Activated CD4-positive, alpha-beta memory T cell treated with anti-CD3 and anti-CD28 coated beads for 36 hours (primary cell): ENCODE measurements around the gene FBN1. TPM values are rescaled to one million over a fixed set of nuclear protein-coding genes. Genes with fewer than 3 reads are reported as not detected.

Experiments used
- CTCF ChIA-PET: fragments of 350-600 bp; sonication (Branson Sonifier 250); formaldehyde crosslinking; loops from one replicate; lab custom pipeline; 2021; ENCODE audit warnings: antibody characterized with exemption, inconsistent platforms; lab: Charles Lee
- POLR2A ChIA-PET: fragments of 350-600 bp; sonication (Branson Sonifier 250); formaldehyde crosslinking; loops from one replicate; lab custom pipeline; 2021; ENCODE audit warnings: antibody characterized with exemption; lab: Charles Lee
- DNase-seq: peaks from one replicate; pipeline ENCODE4 v3.0.0-alpha.2; 2020
- H3K27ac Mint-ChIP-seq: one replicate; pipeline ENCODE4 v1.8.0; 2021; ENCODE audit warnings: mixed read lengths
- H3K27me3 Mint-ChIP-seq: one replicate; pipeline ENCODE4 v1.8.0; 2021; ENCODE audit warnings: mixed read lengths
- H3K36me3 Mint-ChIP-seq: one replicate; pipeline ENCODE4 v1.8.0; 2021; ENCODE audit warnings: mixed read lengths
- H3K4me1 Mint-ChIP-seq: one replicate; pipeline ENCODE4 v1.8.0; 2021; ENCODE audit warnings: low read depth, mixed read lengths
- H3K4me3 Mint-ChIP-seq: one replicate; pipeline ENCODE4 v1.8.0; 2021; ENCODE audit warnings: mild to moderate bottlenecking, mixed read lengths
- H3K9me3 Mint-ChIP-seq: one replicate; pipeline ENCODE4 v1.8.0; 2021; ENCODE audit warnings: mixed read lengths
- intact Hi-C: fragments of 100-400 bp; cut with micrococcal nuclease; formaldehyde crosslinking; loops from one replicate; pipeline ENCODE4 v1.15.1; 2023
- total RNA-seq, 2 experiments: library from RNA; stranded (reverse); gene quantifications; one replicate each; pipeline ENCODE4 v1.2.3, GENCODE V29; 2021

Gene FBN1
- total RNA-seq, 2 experiments from 2014 or later: 0.34 to 0.52 TPM

DNA sequence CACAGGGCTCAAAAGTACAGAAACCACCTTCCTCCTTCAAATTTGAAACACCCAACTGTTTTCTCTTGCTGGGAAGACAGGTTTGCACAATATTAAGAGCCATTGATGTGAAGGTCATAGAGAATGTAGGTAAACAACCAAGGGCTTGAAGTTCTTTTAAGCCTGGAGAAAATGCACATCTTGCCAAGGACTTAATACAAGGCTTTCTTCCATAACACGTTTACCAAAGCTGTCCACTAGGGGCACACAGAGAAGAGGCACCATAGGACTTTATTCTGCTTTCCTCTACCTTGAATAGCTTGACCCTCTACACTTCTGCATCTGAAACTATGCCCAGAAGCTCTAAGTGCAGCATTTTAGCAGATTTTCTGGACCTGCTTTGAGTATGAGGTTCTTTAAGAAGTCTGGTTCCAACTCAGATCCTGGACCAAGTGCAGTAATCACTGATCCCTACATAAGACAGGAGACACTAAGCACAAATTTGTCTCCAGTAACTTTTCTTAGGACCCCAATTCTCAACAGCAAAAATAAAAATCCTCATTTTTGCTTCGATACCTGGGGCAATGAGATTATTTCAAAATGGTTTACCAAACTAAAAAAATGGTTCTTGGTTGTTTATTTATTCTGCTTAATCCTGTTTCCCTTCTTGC lies 138.0 kb downstream of the FBN1 start:
- no peak overlapping the region for H3K27ac Mint-ChIP-seq
- no peaks in the 10 kb centered on the region for H3K9me3 Mint-ChIP-seq
- no peak overlapping the region for H3K4me3 Mint-ChIP-seq
- CTCF ChIA-PET: interaction anchor here (0.5 to 1.4 kb wide), 7 partner anchors 13 to 36 kb away, joined by 3 to 5 read pairs (median 3); no protein-coding TSS in a partner anchor
- no peaks in the 10 kb centered on the region for H3K27me3 Mint-ChIP-seq
- H3K36me3 Mint-ChIP-seq: no peaks in the 10 kb centered on the region
- H3K4me1 Mint-ChIP-seq: no peaks in the 10 kb centered on the region
- POLR2A ChIA-PET: interaction anchor here (1.2 kb wide), 1 partner anchor 17 kb away, joined by 3 read pairs; no protein-coding TSS in a partner anchor
- no peak for DNase-seq
- intact Hi-C loops: no loop called here

DNA sequence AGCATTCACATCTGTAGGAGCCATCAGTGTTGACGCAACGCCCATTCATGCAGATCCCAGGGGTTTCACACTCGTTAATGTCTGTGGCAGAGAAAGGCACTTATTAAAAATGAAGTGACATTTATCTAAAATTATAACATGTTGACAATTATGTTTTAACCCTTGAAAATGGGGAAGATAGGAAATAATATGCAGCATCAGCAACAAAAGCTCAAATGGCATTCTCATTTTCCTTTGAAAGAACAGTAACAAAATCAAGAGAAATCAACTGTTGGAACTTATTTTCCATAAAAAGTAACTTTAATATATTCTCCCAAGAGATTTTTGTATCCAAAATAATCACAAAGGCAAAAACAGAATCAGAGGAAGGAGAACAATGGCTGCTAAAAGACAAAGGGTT lies 140.4 kb downstream of the FBN1 start:
- no peak for DNase-seq
- ChIA-PET POLR2A (no interaction called here), CTCF (interaction anchor here (1.1 kb wide), 1 partner anchor 10 kb away, joined by 4 read pairs; no protein-coding TSS in a partner anchor)
- H3K4me1 Mint-ChIP-seq: no peaks in the 10 kb centered on the region
- H3K4me3 Mint-ChIP-seq: no peak overlapping the region
- no peak overlapping the region for H3K27ac Mint-ChIP-seq
- intact Hi-C loops: no loop called here
- no peaks in the 10 kb centered on the region for H3K9me3 Mint-ChIP-seq
- no peaks in the 10 kb centered on the region for H3K27me3 Mint-ChIP-seq
- H3K36me3 Mint-ChIP-seq: no peaks in the 10 kb centered on the region

DNA sequence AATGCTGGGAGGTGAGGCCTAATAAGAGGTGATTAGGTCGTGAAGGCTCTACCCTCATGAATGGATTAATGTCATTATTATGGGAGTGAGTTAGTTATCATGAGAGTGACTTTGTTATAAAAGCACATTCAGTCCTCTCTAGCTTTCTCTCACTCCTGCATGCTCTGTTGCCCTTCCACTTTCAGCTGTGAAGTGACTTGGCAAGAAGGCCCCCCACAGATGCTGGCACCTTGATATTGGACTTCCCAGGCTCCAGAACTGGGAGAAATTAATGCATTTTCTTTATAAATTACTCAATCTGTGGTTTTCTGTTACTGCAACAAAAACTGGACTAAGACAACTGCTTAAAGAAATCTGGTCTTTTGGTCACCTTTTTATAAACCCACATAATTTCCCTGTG lies 144.3 kb downstream of the FBN1 start:
- intact Hi-C loops: no loop called here

DNA sequence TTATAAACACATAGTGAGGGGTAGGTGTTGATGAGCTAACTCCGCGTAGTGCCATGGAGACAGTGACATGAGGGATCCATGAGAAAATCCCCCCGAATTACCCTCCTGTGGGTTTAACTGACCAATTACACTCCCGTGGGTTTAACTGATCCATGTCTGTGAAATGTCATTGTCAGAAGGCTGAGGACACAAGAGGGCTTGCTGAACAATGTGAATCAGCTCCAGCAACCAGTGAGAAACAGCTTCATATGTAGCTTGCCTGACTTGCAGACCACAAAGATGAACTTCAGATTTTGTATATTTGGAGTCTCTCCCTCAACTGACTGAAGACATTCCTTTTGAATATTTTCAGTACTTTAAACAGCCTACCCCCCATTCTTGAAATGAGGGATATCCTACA lies 144.9 kb downstream of the FBN1 start:
- Mint-ChIP-seq H3K27me3 (no peaks in the 10 kb centered on the region), H3K27ac (no peak overlapping the region), H3K36me3 (no peaks in the 10 kb centered on the region), H3K4me3 (no peak overlapping the region), H3K4me1 (no peaks in the 10 kb centered on the region), H3K9me3 (no peaks in the 10 kb centered on the region)
- DNase-seq: no peak
- intact Hi-C loops: no loop called here
- ChIA-PET CTCF (no interaction called here), POLR2A (no interaction called here)

More for the DNA sequence above, 144.3 kb downstream of the FBN1 start:
- H3K4me1 Mint-ChIP-seq: no peaks in the 10 kb centered on the region
- no peaks in the 10 kb centered on the region for H3K9me3 Mint-ChIP-seq
- H3K27ac Mint-ChIP-seq: no peak overlapping the region
- CTCF ChIA-PET: no interaction called here
- H3K27me3 Mint-ChIP-seq: no peaks in the 10 kb centered on the region
- POLR2A ChIA-PET: no interaction called here
- no peak overlapping the region for H3K4me3 Mint-ChIP-seq
- no peak for DNase-seq
- no peaks in the 10 kb centered on the region for H3K36me3 Mint-ChIP-seq

DNA sequence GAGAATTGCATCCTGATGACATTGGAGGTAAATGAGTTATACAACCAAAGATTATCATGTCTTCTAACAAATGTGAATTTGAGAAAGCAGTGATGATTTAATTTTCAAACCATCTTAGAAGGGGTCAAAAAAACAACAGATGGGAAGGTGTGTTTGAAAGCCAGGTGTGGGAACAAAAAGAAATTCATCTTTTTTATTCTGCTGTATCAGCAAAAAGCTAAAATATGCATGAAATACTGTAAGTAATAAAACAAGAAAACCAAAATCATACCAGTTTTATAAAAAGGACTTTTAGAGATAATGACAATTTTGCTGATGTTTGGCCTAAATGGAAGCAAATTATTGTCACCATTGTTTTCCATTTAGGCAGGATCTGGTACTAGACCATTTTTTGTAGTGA lies 145.5 kb downstream of the FBN1 start:
- POLR2A ChIA-PET: no interaction called here

DNA sequence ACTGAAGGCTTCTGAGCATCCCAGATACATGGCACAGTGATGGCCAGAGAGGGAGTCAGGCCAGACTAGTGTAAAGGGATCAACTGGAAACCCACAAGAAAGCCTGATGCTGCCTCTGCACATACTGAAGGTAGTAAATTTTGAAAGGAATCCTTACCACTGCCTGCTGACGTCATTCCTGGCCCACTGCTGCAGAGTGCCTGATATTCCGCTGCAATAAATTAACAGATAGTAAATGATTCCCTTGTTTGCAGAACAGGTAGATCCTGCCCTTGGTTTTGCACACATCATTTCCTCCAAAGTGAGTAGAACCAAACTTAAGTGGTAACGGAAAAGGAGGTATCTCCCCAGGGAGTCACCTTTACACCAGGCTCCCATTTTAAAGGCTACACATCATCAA lies 146.7 kb downstream of the FBN1 start:
- H3K27ac Mint-ChIP-seq: no peak overlapping the region
- H3K36me3 Mint-ChIP-seq: no peaks in the 10 kb centered on the region
- intact Hi-C loops: no loop called here

More for the DNA sequence above, 145.5 kb downstream of the FBN1 start:
- Mint-ChIP-seq H3K4me3 (no peak overlapping the region), H3K9me3 (no peaks in the 10 kb centered on the region), H3K27ac (no peak overlapping the region), H3K27me3 (no peaks in the 10 kb centered on the region), H3K4me1 (no peaks in the 10 kb centered on the region), H3K36me3 (no peaks in the 10 kb centered on the region)
- DNase-seq: no peak
- CTCF ChIA-PET: no interaction called here
- intact Hi-C loops: no loop called here

DNA sequence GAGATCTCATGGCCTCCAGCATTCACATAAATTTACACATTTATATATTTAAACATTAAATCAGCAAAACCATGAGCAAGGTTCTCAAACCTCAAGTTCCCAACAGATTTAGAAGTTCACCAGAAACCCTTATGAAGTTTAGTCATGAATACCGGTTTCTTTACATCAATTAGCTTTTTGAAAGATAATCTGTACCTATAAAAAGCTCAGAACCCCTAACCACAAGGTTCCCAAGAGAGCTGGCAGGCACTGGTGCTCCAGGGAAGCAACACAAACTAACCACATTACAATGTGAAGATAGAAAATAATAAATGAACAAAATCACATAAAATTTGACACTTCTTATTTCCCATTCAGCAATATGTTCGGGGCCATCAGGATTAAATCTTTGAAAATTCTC lies 150.9 kb downstream of the FBN1 start:
- intact Hi-C loops: no loop called here

More for the DNA sequence above, 146.7 kb downstream of the FBN1 start:
- Mint-ChIP-seq H3K9me3 (no peaks in the 10 kb centered on the region), H3K4me3 (no peak overlapping the region), H3K27me3 (no peaks in the 10 kb centered on the region), H3K4me1 (no peaks in the 10 kb centered on the region)
- ChIA-PET CTCF (no interaction called here), POLR2A (no interaction called here)
- no peak for DNase-seq

DNA sequence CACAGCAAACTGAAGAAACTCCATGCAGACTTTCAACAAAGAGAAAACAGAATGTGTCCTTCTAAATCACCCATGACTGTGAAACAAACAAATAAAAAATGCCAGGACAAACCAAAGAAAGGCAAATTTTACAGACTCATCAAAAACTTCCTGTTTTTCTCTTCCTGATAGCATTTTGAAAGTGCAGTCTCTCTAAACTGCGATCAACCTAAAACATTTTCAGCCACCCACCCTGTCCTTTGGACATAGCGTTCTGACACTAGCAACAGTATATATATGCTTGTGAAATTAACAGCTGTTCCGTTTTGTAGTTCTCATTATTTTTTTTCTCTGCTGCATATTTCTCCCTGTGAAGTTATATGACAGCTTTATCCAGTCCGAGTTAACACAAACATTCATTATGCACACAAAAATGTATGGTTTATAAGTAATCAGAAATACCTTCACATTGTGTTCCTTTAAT lies 151.7 kb downstream of the FBN1 start:
- CTCF ChIA-PET: interaction anchor here (1.3 kb wide), 1 partner anchor 14 kb away, joined by 3 read pairs; no protein-coding TSS in a partner anchor
- no peak for DNase-seq
- intact Hi-C loops: no loop called here
- Mint-ChIP-seq H3K4me1 (no peaks in the 10 kb centered on the region), H3K27ac (no peak overlapping the region), H3K27me3 (no peaks in the 10 kb centered on the region), H3K4me3 (no peak overlapping the region), H3K9me3 (no peaks in the 10 kb centered on the region), H3K36me3 (no peaks in the 10 kb centered on the region)
- POLR2A ChIA-PET: no interaction called here

More for the DNA sequence above, 150.9 kb downstream of the FBN1 start:
- no peaks in the 10 kb centered on the region for H3K4me1 Mint-ChIP-seq
- no peak overlapping the region for H3K27ac Mint-ChIP-seq
- no peak for DNase-seq
- H3K9me3 Mint-ChIP-seq: no peaks in the 10 kb centered on the region
- POLR2A ChIA-PET: no interaction called here
- CTCF ChIA-PET: interaction anchor here (1.3 kb wide), 1 partner anchor 13 kb away, joined by 3 read pairs; no protein-coding TSS in a partner anchor
- no peak overlapping the region for H3K4me3 Mint-ChIP-seq
- no peaks in the 10 kb centered on the region for H3K27me3 Mint-ChIP-seq
- no peaks in the 10 kb centered on the region for H3K36me3 Mint-ChIP-seq

DNA sequence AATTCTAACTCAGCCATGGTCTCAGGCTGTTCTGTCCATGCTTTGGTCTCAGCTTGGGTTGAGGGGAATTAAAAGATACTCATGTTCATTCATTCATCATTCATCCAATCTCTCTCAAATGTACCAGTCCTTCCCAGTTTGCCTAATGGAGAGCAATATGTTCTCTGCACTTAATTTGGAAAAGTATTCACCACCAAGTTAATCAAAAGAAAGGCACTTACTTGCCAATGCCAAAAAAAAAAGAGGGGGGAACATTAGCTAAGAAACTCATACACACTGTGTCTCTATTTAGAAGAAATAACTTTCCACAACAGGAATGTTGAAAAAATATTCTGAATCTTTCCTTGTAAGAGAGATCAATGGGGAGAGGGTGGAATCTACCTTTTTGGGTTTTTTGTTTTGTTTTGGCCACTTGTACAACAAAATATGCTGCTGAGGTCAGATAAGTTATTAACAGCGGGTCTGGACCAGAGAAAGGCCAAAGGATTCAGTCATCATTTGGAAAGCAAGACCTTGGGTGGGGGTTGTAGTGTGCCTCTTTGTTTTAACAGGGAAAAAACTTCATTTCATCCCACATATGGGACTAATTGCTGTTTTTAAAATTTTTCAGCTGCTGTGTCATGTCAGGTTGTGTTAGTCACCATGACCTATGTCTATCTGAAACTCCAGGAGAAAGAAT lies 152.3 kb downstream of the FBN1 start:
- ChIA-PET CTCF (interaction anchor here (1.3 kb wide), 1 partner anchor 15 kb away, joined by 3 read pairs; no protein-coding TSS in a partner anchor), POLR2A (no interaction called here)
- H3K27me3 Mint-ChIP-seq: no peaks in the 10 kb centered on the region
- no peak for DNase-seq
- no peak overlapping the region for H3K4me3 Mint-ChIP-seq
- H3K4me1 Mint-ChIP-seq: no peaks in the 10 kb centered on the region
- intact Hi-C loops: no loop called here
- H3K27ac Mint-ChIP-seq: no peak overlapping the region
- H3K9me3 Mint-ChIP-seq: no peaks in the 10 kb centered on the region
- H3K36me3 Mint-ChIP-seq: no peaks in the 10 kb centered on the region

DNA sequence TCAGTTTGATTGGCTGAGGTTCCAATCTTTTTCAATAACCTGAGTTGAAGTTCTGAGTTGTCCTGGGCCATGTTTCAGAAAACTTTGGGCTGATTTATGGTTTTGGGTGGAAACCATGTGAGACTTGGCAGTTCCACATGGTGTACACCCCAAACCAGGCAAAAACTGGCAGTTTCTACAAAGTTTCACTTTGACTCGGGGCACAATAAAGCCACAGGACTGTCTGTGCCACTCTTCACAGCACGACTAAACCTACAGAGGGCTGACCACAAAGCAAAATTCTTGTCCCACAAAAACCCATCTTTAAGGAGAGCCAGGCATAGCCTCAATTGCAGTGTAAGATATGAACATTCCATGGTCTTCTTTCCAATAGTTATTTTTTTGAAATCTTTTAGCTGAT lies 159.3 kb downstream of the FBN1 start:
- Mint-ChIP-seq H3K27ac (no peak overlapping the region), H3K36me3 (no peaks in the 10 kb centered on the region), H3K9me3 (no peaks in the 10 kb centered on the region), H3K27me3 (no peaks in the 10 kb centered on the region), H3K4me1 (no peaks in the 10 kb centered on the region), H3K4me3 (no peak overlapping the region)
- CTCF ChIA-PET: no interaction called here
- POLR2A ChIA-PET: no interaction called here
- intact Hi-C loops: no loop called here
- DNase-seq: no peak

DNA sequence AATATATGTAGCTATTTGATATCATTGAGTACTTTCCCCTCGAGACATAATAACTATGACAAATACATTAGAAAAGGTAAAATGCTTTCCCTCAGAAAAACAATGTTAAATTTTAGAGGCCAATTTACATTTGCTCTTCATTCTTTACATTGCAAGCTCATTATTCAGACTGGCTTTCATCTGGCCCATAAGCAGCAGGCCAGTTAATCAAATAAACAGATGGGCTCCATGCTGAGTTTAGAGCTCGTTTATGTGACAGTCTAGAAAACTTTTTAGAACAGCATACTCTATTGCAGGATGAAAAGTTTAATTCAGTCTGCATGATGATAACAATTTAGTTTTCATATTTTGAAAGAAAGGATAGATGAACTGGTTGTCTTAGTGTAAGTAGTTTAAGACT lies 163.7 kb downstream of the FBN1 start:
- no peaks in the 10 kb centered on the region for H3K4me1 Mint-ChIP-seq
- POLR2A ChIA-PET: no interaction called here
- CTCF ChIA-PET: no interaction called here
- no peak overlapping the region for H3K4me3 Mint-ChIP-seq
- no peaks in the 10 kb centered on the region for H3K36me3 Mint-ChIP-seq
- no peaks in the 10 kb centered on the region for H3K9me3 Mint-ChIP-seq
- no peaks in the 10 kb centered on the region for H3K27me3 Mint-ChIP-seq
- no peak overlapping the region for H3K27ac Mint-ChIP-seq
- no peak for DNase-seq
- intact Hi-C loops: no loop called here

DNA sequence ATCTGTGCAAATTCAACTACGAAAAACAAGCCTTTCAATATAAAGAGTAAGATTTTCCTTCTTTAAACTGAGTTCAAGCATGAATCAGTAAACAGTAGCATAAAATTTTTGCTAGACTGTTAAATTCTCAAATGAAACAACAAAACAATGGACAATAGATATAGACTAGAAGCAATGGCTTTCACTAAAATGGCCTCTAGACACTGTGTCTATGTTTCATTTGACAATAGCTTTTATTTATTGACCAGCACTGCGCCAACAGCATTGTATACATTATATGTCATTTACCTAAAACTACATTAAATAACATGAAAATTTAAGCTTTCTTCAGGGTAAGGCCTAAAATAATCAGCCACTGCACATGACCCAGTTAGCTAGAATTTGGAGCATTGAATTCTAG lies 165.8 kb downstream of the FBN1 start:
- Mint-ChIP-seq H3K27ac (no peak overlapping the region), H3K4me1 (no peaks in the 10 kb centered on the region), H3K36me3 (no peaks in the 10 kb centered on the region), H3K27me3 (no peaks in the 10 kb centered on the region), H3K9me3 (no peaks in the 10 kb centered on the region), H3K4me3 (no peak overlapping the region)
- no peak for DNase-seq
- CTCF ChIA-PET: interaction anchor here (1.0 to 1.1 kb wide), 2 partner anchors 28 to 30 kb away, joined by 3 to 4 read pairs; no protein-coding TSS in a partner anchor
- intact Hi-C loops: no loop called here
- POLR2A ChIA-PET: no interaction called here
